Right renal cortex interstitium (tissue), 3 donors: ENCODE results near the gene PMEPA1. TPM values are rescaled to one million over a fixed set of nuclear protein-coding genes. Genes with fewer than 3 reads are reported as not detected.

Experiments used
- polyA plus RNA-seq, 3 donors: library from polyadenylated mRNA; unstranded; fragments of 120-200 nt; gene quantifications; one replicate each; pipeline ENCODE4 v1.2.1, GENCODE V29; 2013; ENCODE audit not compliant: insufficient read length in 3 of 3

PMEPA1 gene
- polyA plus RNA-seq, 3 donors, result 18.2 to 21.3 (median 20.5) TPM

Other genes starting within 250 kb of the PMEPA1 start
- 1 to 10 TPM; 1.4 to 3.4 (median 2.2) TPM for gene CTCFL, start 184.9 kb downstream of the PMEPA1 start, polyA plus RNA-seq
- gene PCK1, start 148.9 kb downstream of the PMEPA1 start, polyA plus RNA-seq, result 10 to 100 TPM in 2 of 3 donors, 1 to 10 TPM in 1; 4.3 to 15.0 (median 10.6) TPM
- under 1 TPM in 2 of 3 donors, not detected in 1; 0.06 to 0.21 TPM for gene ZBP1, start 89.6 kb downstream of the PMEPA1 start, polyA plus RNA-seq